ENCODE results near the gene ARF6. TPM values are rescaled to one million over a fixed set of nuclear protein-coding genes. Genes with fewer than 3 reads are reported as not detected.

Gene ARF6
- total RNA-seq, 1 experiment from 2014 or later: 74.2 TPM

GRCh38 chr14:49928015-49928414 lies 35.1 kb downstream of the ARF6 start:
- Mint-ChIP-seq H3K4me1 (ENCODE audit: low read depth, unreplicated experiment) (no peaks in the 10 kb centered on the region), H3K9me3 (ENCODE audit: low read depth, unreplicated experiment) (no peaks in the 10 kb centered on the region), H3K36me3 (ENCODE audit: insufficient read depth, unreplicated experiment) (no peaks in the 10 kb centered on the region), H3K27me3 (ENCODE audit: unreplicated experiment) (no peaks in the 10 kb centered on the region), H3K4me3 (ENCODE audit: low read depth, unreplicated experiment) (no peak overlapping the region), H3K27ac (ENCODE audit: unreplicated experiment) (no peak overlapping the region)
- CTCF ChIA-PET: no interaction called here
- TF ChIP-seq CTCF (IDR thresholded peaks at IDR 0.05; ENCODE audit: unreplicated experiment): no peak
- DNase-seq: no peak
- no TSS peak for BruUV-seq (replicated peaks)
- intact Hi-C loops (cut with micrococcal nuclease; ENCODE audit: unreplicated experiment): no loop called here

- H3K27me3 Mint-ChIP-seq (ENCODE audit: unreplicated experiment): no peaks in the 10 kb centered on the region
- CTCF ChIA-PET: no interaction called here
Measured at GRCh38 chr14:49930720-49931119, 37.8 kb downstream of the ARF6 start.

GRCh38 chr14:49931523-49931922 lies 38.6 kb downstream of the ARF6 start:
- H3K36me3 Mint-ChIP-seq (ENCODE audit: insufficient read depth, unreplicated experiment): peaks cover 2% of the 10 kb centered on the region
- DNase-seq: no peak
- intact Hi-C loops (cut with micrococcal nuclease; ENCODE audit: unreplicated experiment): no loop called here
- peaks cover 2% of the 10 kb centered on the region for H3K9me3 Mint-ChIP-seq (ENCODE audit: low read depth, unreplicated experiment)
- no peaks in the 10 kb centered on the region for H3K27me3 Mint-ChIP-seq (ENCODE audit: unreplicated experiment)
- no peak overlapping the region for H3K4me3 Mint-ChIP-seq (ENCODE audit: low read depth, unreplicated experiment)
- CTCF ChIA-PET: no interaction called here
- no peak for TF ChIP-seq CTCF (IDR thresholded peaks at IDR 0.05; ENCODE audit: unreplicated experiment)
- BruUV-seq (replicated peaks): no TSS peak
- H3K4me1 Mint-ChIP-seq (ENCODE audit: low read depth, unreplicated experiment): peaks cover 5% of the 10 kb centered on the region
- H3K27ac Mint-ChIP-seq (ENCODE audit: unreplicated experiment): no peak overlapping the region

More at GRCh38 chr14:49930720-49931119, 37.8 kb downstream of the ARF6 start:
- H3K4me3 Mint-ChIP-seq (ENCODE audit: low read depth, unreplicated experiment): no peak overlapping the region
- no peaks in the 10 kb centered on the region for H3K36me3 Mint-ChIP-seq (ENCODE audit: insufficient read depth, unreplicated experiment)
- no peaks in the 10 kb centered on the region for H3K9me3 Mint-ChIP-seq (ENCODE audit: low read depth, unreplicated experiment)
- TF ChIP-seq CTCF (IDR thresholded peaks at IDR 0.05; ENCODE audit: unreplicated experiment): no peak
- DNase-seq: no peak
- H3K27ac Mint-ChIP-seq (ENCODE audit: unreplicated experiment): no peak overlapping the region
- H3K4me1 Mint-ChIP-seq (ENCODE audit: low read depth, unreplicated experiment): no peaks in the 10 kb centered on the region
- intact Hi-C loops (cut with micrococcal nuclease; ENCODE audit: unreplicated experiment): no loop called here
- BruUV-seq (replicated peaks): no TSS peak

GRCh38 chr14:49933128-49933527 lies 40.2 kb downstream of the ARF6 start:
- BruUV-seq (replicated peaks): no TSS peak
- CTCF ChIA-PET: interaction anchor here (0.6 kb wide), 1 partner anchor 11 kb away, joined by 4 read pairs; no protein-coding TSS in a partner anchor
- intact Hi-C loops (cut with micrococcal nuclease; ENCODE audit: unreplicated experiment): no loop called here
- Mint-ChIP-seq H3K4me1 (ENCODE audit: low read depth, unreplicated experiment) (peaks cover 9% of the 10 kb centered on the region), H3K27me3 (ENCODE audit: unreplicated experiment) (no peaks in the 10 kb centered on the region), H3K9me3 (ENCODE audit: low read depth, unreplicated experiment) (peaks cover 7% of the 10 kb centered on the region), H3K4me3 (ENCODE audit: low read depth, unreplicated experiment) (no peak overlapping the region), H3K27ac (ENCODE audit: unreplicated experiment) (no peak overlapping the region), H3K36me3 (ENCODE audit: insufficient read depth, unreplicated experiment) (peaks cover 8% of the 10 kb centered on the region)
- no peak for DNase-seq
- TF ChIP-seq CTCF (IDR thresholded peaks at IDR 0.05; ENCODE audit: unreplicated experiment): no peak

Measured in Calu3 (cell line).